ENCODE measurements around the gene SORCS2.

Gene SORCS2

DNA sequence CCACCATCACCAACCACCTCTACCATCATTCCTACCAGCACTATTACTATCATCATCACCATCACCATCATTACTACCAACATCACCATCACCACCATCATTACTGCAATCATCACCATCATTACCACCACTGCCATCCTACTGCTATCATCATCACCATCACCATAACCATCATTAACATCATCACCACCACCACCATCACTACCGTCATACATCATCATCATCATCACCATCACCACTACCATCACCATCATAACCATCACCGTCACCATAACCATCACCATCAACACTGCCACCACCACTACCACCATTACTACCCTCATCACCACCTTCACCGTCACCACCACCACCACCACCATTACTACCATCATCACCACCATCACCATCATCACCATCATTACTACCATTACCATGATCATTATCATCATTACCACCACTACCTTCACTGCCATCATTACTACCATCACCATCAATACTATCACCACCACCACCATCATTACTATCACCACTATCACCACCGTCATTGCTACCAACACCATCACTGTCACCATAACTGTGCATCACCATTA lies 170.6 kb downstream of the SORCS2 start:
- no peak for DNase-seq

DNA sequence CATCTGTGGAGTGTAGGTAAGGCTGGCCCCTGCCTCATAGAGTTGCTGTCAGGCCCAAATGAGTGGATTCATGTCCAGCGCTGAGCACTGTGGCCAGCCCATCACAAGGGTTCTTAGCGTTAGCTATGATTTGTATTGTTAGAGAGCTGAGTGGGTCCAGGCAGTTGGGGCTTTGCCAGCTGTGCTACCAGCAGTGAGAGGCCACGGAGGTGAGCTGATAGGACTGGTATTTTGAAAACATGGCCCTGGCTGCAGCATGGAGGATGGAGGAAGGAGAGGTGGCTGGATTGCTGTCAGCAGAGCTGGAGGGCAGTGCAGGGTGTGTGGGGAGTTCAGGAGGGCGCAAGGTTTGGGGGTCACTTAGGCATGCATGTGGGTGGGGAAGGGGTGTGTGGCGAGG lies 172.6 kb downstream of the SORCS2 start:
- no peak for DNase-seq

DNA sequence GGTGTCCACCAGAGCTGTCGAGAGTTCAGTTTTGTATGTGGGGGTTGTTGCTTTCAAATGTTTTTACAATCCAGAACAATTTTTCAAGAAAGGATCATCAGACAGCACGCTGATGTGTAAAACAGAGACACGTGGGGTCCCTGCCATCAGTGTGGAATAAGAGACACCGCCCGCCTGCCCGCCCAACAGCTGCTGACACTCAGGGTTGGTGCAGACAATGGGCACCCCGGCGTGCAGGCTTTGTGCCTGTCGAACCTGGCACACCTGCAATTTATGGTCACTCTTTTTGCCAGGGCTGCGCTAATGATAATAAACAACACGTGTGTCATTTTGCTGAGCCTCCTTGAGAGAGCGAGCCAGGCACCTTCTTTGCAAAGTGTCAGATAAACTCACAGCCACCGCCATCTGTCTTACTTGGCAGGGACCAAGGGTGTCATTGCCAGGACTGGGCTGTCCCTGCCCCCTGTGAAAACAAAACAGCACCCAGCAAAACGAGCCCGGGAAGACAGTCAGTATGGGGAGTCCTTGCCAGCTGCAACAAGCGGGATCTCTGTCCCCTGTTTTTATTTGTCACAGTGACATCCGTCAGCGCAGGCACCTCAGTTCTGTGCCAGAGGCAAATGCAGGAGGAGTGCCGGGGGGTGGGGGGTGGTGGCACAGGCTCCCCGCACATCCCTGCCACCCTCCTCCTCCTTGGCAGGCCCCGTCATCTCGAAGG lies 173.3 kb downstream of the SORCS2 start:
- peak; percentile 83 for DNase-seq

DNA sequence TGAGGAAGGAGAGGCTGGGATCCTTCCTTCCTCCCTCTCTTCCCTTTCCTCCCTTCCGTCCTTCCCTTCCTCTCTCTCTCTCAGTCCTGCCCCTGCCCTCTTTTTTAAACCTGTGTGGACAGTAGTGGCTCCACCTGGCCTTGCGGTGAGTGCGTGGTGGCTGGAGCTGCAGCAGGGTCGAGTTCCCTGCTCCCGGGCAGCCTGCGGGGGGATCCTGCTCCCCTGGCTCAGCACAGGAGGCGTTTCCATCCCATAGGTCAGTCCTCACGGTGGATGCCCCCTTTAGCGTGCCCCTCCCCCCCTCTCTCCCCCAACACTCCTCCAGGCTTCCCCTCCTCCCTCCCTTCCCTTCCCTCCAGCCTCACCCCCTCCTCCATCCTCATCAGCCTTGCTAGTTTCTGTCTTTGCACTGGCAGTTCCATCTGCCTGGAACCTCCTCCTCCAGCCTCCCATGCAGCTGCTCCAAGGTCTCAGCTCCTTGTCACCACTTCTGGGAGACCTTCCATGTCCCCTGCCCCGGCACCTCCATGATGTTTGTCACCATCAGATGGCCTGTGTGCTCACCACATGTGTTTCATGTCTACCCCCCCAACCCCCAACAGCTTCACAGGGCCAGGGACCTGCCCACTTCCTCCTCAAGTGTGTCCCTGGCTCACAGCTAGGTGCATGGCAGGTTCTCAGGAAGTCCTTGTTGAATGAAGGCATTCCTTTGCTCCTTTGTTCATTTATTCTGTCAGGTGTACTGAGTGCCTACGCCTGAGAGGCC lies 174.0 kb downstream of the SORCS2 start:
- peak; percentile 3 for DNase-seq

DNA sequence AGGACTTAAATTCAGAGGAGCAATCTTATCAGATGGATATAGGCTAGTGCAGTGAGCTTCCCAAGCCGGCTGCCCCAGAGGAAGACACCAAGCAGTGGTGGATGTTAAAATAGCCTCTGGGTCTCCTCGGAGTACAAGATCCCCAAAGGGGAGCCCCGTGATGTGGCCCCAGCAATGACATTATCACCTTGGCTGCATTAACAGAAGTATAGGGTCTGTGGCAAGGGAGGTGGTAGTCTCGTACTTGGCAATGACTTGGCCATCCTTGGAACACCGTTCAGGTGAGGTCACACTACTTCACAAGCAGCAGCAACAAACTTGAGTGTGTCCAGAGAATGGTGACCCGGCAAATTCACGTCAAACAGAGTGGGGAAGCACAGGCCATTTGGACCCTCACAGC lies 174.6 kb downstream of the SORCS2 start:
- no peak for DNase-seq

DNA sequence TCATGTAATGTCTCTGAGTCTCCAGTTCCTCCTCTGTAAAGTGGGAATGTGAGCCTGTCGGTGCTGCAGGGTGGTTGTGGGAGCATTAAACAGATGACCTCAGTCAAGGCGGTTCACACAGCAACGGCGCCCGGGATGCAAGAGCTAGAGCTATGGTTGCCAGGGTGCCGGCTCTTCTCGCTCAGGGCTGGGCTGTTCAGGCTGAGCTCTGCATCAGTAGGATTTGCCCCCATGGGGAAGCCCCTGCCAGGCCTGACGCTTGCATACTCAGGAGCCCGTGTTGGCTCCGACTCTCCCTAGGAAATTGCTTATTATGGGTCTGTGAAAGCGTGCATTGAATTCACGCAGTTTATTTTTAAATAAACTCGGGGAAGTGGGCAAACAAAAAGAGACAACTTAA lies 175.1 kb downstream of the SORCS2 start:
- DNase-seq: no peak

DNA sequence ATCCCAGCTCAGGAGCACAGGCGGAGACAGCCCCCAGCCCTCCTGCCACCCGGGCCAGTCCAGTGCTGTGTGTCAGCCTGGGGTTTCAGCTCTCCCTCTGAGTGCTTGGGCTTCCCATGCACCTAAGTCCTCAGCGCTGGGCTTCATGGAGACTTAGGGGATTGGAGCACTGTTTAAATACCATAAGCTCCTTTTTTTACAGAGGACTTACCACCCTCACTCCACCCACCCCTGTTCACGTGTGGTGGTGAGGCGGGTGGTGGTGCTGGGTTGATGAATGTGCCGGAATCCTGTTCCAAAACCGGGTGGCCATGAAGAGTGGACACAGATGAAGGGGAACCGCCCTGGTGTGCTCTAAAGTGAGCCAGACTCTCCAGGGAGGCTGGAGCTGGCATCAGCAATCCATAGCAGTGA lies 175.5 kb downstream of the SORCS2 start:
- DNase-seq: no peak

DNA sequence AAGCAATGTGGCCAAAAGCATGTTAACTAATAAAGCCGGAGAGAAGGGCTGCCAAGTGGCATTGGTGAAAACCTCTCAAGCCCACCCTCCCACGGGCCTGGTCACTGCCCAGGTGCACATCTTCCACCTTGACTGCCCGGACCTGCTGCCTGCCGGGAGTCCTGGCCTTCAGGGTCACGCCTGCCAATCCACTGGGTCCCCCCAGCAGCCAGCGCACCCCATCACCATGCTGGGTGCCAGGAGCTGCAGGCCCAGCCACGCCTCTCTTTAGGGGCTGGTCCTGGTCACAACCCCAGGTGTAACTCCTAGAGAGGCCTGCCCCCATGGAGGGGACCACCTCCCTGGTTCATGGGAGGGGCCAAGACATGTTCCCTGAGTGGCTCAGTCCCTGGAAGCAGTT lies 176.0 kb downstream of the SORCS2 start:
- DNase-seq: no peak

DNA sequence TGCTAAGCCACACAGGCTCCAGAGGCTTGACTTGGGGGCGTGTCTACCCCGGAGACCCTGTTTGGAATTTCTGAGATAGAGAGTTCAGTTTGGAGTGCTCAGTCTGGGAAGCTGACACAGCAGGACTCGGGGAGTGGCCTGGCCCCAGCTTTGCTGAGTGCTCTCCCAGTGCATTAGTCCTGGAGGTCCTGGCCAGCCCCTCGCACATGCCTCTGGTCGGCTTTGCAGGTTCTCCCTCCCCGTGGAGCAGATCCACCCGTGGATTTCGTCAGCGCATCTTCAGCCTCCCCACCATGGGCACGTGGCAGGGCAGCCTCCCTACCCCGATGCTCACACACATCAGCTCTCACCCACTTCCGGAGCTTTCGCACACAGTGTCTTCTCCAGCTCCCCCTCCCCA lies 177.2 kb downstream of the SORCS2 start:
- no peak for DNase-seq

DNA sequence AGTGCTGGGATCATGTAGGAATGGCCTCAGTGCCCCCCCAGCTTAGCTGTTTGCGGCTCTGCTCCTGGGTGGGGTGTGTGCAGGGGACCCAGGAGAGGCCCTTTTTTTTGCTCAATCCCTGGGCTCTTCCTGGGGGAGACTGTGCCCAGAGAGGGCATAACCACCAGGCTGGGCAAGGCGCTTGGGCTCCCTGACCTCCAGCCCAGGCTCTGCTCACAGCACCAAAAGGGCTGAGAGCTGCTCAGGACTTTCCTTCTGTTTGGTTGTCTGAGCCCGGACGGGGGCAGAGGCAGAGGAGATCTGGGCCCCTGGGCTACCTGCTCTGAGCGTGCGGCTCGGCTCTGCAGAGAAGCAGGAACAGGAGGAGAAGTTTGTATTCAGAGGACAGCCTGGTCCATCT lies 177.7 kb downstream of the SORCS2 start:
- DNase-seq: no peak

DNA sequence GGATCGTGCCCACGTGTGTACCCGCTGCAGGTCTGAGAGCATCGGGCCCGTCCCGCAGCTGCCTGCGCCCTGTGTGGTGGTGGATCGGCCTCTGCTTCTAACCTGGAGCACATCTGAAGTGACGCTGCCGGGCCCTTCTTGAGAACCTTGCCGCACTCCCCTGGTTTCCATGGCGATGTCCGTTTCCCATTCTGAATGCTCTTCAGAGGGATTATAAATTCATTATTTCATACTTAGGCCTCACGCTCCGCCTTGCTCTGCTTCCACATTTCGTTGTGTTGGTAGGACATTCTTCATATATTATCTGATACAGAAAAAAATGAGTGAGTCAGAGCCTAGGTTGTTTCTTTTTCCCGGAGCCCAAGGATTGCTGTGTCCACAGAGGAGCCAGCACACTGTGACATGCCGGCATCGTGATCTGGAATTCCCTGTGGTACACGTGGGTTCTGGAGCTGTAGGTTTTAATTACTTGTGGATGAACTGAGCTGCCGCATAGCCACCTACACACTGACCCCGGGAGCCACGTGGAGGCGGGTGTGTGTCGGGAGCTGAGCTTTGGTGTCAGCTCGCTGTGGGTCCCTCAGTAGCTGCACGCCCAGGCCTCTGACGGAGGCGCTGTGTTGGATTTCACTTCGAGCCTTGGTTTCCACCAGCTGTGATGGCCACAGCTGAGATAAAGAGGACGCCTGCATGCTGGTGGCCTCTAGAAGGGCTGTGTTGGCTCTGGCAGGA lies 179.0 kb downstream of the SORCS2 start:
- no peak for DNase-seq

DNA sequence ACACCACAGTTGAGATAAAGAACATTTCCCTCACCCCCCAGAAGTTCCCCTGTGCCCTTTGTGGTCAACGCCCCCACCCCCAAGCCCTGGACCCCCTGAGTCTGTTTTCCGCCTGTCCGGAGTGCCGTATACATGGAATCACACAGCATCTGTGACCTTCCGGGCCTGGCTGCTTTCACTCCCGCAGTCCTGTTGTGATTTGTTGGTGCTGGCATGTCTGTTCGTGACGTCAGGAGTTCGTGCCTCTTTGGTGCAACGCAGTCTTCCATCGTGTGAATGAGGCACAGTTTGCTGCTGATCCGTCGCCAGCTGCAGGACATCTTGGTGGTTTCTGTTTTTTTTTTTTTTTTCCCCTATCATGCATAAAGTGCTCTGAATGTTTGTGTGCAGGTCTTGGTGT lies 180.3 kb downstream of the SORCS2 start:
- DNase-seq: no peak

DNA sequence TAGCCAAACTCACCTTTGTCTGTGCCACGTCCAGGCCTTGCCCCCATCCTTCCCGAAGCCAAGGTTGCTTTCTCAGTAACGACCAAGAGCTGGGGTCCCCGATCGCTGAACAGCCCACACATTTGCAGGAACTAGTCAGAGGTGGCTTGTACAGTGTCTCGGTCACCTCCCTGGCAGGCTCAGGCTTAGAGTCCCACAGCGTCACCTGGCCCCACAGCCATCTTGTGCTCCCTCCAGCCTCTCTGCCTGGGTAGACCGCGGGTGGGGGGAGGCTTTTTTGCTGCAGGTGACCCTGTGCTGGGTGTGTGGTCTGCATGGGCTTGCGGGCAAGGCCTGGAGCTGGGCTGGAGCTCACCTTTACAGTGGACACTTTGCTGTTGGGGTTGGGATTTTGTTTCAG lies 182.2 kb downstream of the SORCS2 start:
- DNase-seq: no peak

DNA sequence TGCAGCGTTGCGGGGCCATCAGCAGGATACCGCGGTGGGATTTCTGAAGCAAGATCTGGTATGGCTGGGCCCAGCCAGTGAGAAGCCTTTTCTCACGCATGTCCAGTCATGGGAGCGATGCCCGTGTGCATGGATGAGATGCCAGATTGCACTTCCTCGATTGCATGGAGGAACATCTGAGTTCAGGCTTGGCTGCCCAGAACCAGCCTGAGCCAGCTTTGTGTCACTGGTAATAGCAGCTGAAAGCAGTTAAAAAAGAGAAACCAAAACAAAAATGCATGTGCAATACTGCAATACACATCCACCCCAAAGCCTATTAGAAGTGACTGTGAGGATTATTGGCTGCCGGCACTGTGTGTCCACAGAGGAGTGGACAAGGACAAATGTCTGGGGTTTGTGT lies 183.1 kb downstream of the SORCS2 start:
- DNase-seq: no peak

DNA sequence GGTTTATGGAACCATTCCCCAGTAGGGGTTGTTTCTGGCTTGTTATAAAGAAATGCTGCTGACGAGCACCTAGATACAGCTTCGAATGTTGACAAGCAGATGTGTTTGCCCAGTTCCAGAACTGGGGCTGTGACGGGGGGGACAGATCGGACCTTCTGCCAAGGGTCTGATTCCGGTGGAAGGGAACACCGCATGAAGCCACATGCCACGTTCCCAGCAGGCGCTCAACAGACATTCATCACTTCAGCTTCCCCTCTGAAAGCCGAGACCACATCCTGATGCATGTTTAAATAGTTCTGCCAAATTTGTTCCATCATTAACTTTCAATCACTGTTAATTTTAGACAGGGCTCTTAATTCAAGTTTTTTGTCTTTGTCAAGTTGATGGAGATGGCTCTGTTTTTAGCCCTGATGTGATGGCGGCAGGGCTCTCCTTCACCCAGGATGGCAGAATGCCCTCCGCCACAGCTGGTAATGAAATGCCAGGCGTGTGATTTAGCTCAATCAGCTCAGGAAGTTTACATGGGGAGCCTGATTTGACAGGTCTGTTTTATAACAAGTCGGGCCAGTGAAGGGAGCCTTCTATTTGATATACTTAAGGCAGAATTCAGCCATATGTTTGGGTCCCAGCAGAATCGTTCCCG lies 185.0 kb downstream of the SORCS2 start:
- DNase-seq: no peak

DNA sequence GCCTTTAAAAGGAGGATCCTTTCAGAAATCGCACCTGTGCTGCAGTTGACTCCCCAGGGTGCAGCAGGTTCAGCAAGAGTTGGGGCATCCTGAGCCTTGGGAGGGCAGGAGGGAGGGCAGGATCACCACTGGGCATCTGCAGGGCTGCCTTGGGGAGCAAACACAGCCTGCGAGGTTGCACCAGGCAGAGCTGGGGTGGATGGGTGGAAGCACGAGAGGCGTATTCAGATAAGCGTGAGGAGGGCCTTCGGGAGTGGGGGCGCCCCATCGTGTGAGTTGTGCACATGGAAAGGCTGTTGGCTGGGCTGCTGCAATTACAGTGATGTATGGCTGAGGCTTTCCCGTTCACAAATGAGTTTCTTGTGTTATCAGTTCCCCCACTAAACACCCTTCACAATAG lies 186.8 kb downstream of the SORCS2 start:
- DNase-seq: no peak

DNA sequence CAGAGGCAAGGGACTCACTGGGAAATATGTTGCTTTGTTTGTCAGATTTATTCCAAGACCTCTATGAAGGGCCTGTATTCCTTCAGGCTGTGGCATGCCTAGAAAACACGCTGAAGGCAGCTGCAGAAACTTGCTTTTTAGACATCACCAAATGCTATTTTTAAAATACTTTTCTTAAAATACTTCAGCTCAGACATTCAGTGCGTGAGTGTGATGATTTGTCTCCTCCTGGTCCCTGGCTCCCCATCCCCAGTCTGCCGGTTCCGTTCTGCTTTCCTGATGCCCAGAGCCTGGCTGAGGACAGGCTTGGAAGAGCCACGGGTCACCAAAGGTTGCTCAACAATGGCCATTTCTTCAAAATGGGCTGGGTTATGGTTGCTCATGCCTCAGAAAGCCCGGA lies 187.4 kb downstream of the SORCS2 start:
- no peak for DNase-seq

DNA sequence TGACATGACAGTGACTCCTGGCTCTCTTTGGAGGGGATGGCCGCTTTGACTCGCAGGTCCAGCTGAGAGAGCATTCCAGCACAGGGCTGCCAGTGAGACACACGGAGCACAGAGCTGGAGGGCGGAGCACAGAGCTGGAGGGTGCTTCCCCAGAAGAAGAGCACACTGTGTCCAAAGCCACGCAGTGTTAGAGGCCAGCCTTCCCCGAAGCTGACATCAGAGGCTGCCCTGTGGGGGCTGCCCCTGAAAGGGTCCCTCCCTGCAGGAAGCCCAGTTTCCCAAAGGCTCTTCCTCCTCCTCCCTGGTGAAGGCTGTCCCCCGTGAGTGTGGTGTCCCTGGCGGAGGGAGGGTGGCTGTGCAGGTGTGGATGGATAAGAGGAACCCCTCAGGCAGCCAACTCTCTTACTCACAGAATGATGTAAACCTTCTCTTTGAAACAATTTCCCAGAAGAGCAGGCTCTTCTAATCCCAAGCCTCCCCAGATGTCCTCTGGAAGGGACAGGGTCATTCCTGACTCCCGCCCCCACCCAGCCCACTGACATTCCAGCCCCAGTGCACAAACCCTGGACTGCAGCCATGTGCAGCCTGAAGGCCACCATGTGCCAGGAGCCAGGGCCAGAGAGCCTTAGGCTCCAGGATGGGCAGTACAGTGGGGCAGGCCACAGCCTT lies 189.0 kb downstream of the SORCS2 start:
- DNase-seq: no peak

DNA sequence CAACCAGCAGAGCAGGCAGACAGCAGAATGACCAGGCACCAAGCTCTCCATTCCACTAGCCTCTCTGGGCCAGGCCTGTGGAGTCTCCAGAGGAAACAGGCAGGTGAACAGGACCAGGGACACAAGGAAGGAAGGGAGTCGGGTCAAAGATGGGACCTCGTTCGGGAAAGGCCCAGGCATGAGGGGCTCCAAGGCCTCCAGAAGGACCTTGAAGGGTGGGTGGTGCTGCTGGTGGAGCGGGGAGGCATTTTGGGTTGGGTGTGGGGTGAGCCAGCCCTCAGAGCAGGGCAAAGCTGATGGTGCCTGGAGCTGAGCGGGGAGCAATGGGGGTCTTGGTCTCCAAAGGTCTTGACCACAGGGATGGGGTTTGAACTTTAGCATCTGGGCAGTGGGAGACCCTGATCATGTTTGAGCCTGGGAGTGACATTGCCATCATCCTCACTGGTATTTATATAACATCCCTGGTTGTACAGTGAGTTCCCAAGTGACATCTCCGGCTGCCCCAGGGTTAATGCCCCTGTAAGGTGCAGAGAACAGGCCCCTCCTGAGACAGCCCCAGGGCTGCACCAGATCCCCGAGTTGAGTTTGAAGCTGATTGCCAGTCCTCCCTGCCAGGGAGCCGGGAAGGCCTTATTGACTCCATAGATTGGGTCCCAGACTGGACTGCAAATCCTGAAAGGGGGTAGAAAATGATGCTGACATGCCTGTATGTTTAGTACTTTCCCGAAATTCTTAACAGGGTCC lies 189.7 kb downstream of the SORCS2 start:
- DNase-seq: no peak

DNA sequence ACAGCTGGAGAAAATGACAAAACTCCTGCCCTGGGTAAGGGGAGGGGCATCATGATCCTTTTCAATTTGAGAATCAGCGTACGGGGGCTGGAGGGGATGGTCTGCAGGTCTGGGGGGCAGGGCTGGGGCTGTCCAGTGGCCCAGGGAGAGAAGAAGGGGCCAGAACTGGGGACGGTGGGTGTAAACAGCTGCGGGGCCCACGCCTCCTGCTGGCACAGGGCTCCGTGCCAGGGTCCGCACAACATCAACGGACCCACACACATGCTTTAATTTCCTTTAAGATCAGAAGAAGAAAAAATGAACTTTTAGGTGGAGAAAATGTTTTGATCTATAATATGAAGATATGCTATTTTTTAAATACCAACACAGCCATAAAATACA lies 190.3 kb downstream of the SORCS2 start:
- DNase-seq: no peak

DNA sequence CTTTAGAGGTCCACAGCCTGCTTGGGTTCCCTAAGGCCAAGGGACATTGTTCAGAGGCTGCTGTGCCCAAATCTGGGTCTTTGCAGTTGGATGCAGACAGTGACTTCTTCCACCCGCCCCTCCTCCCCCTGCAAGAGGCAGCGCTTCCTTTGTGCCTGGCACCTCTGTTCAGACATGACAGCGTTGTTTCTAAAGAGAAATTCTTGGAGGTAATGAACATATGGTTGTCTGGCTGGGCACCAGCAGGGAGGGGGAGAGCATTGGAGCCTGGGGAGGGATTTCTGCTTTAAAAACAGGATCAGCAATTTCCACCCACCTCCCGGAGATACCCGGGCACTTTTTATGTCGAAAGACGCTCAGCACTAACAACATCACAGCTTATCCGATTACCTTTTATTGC lies 190.9 kb downstream of the SORCS2 start:
- no peak for DNase-seq

All from NCI-H2107 (cell line).